Trophoblast cell (in vitro differentiated cells and primary cell): ENCODE data around the gene NOPCHAP1.

Source experiments
- DNase-seq, 2 donors: peaks; one replicate each; pipeline ENCODE4 v3.0.0-alpha.2; 2016
- H2AFZ ChIP-seq: 2 replicates; pipeline ENCODE4 v1.6.1; 2013; ENCODE audit warnings: low read length, moderate library complexity, mild to moderate bottlenecking; ENCODE audit not compliant: insufficient read depth, poor library complexity
- H2AK5ac ChIP-seq: 2 replicates; pipeline ENCODE4 v1.6.1; 2013; ENCODE audit warnings: mild to moderate bottlenecking, low read length
- H2BK120ac ChIP-seq: 2 replicates; pipeline ENCODE4 v1.6.1; 2013; ENCODE audit warnings: low read length, mild to moderate bottlenecking, moderate library complexity; ENCODE audit not compliant: insufficient read depth, poor library complexity
- H2BK12ac ChIP-seq: 2 replicates; pipeline ENCODE4 v1.6.1; 2013; ENCODE audit warnings: mild to moderate bottlenecking, low read length, moderate library complexity
- H2BK5ac ChIP-seq: 2 replicates; pipeline ENCODE4 v1.6.1; 2013; ENCODE audit warnings: low read length, low read depth, moderate library complexity, mild to moderate bottlenecking; ENCODE audit not compliant: poor library complexity
- H3K14ac ChIP-seq: 2 replicates; pipeline ENCODE4 v1.6.1; 2013; ENCODE audit warnings: mild to moderate bottlenecking, low read length
- H3K18ac ChIP-seq: 2 replicates; pipeline ENCODE4 v1.6.1; 2013; ENCODE audit warnings: mild to moderate bottlenecking, low read length
- H3K23ac ChIP-seq: 2 replicates; pipeline ENCODE4 v1.6.1; 2013; ENCODE audit warnings: low read length
- H3K27ac ChIP-seq: 2 replicates; pipeline ENCODE4 v1.5.1; 2013; ENCODE audit warnings: low read depth, mild to moderate bottlenecking, inconsistent platforms, low read length, moderate library complexity
- H3K27me3 ChIP-seq: 2 replicates; pipeline ENCODE4 v1.6.1; 2013; ENCODE audit warnings: inconsistent platforms, mild to moderate bottlenecking, low read length, moderate library complexity; ENCODE audit not compliant: insufficient read depth
- H3K36me3 ChIP-seq, 2 experiments: 1 replicate in 1 of 2; 2 replicates in 1 of 2; pipeline ENCODE4 v1.6.1; 2013; ENCODE audit warnings: low read length in 2 of 2, mild to moderate bottlenecking in 2 of 2, moderate library complexity in 1 of 2; ENCODE audit not compliant: insufficient read depth in 2 of 2, control insufficient read depth in 1 of 2
- H3K4ac ChIP-seq: 2 replicates; pipeline ENCODE4 v1.6.1; 2013; ENCODE audit warnings: low read depth, mild to moderate bottlenecking, low read length, moderate library complexity
- H3K4me1 ChIP-seq, 2 experiments: 1 replicate in 1 of 2; 2 replicates in 1 of 2; pipeline ENCODE4 v1.6.1; 2013; ENCODE audit warnings: low read length in 2 of 2, mild to moderate bottlenecking in 2 of 2, moderate library complexity in 1 of 2; ENCODE audit not compliant: insufficient read depth in 2 of 2, control insufficient read depth in 1 of 2
- H3K4me2 ChIP-seq: 2 replicates; pipeline ENCODE4 v1.6.1; 2013; ENCODE audit warnings: inconsistent platforms, mild to moderate bottlenecking, low read length, moderate library complexity
- H3K4me3 ChIP-seq: 2 replicates; pipeline ENCODE4 v1.5.1; 2013; ENCODE audit warnings: mild to moderate bottlenecking, low read depth, low read length, inconsistent platforms
- H3K79me1 ChIP-seq: one replicate; pipeline ENCODE4 v1.6.1; 2013; ENCODE audit warnings: low read length
- H3K79me2 ChIP-seq: 2 replicates; pipeline ENCODE4 v1.6.1; 2013; ENCODE audit warnings: low read length, mild to moderate bottlenecking; ENCODE audit not compliant: control insufficient read depth, insufficient read depth, poor library complexity
- H3K9ac ChIP-seq: 2 replicates; pipeline ENCODE4 v1.6.1; 2013; ENCODE audit warnings: mild to moderate bottlenecking, low read length
- H3K9me3 ChIP-seq: 2 replicates; pipeline ENCODE4 v1.6.1; 2013; ENCODE audit warnings: low read depth, mild to moderate bottlenecking, control low read depth, inconsistent platforms, low read length; ENCODE audit not compliant: insufficient read depth
- H4K12ac ChIP-seq: 2 replicates; pipeline ENCODE4 v1.6.1; 2013; ENCODE audit warnings: low read depth, mild to moderate bottlenecking, low read length, moderate library complexity
- H4K8ac ChIP-seq: 2 replicates; pipeline ENCODE4 v1.6.1; 2013; ENCODE audit warnings: low read depth, mild to moderate bottlenecking, low read length, moderate library complexity
- H4K91ac ChIP-seq: one replicate; pipeline ENCODE4 v1.6.1; 2013; ENCODE audit warnings: low read depth, mild to moderate bottlenecking, low read length, moderate library complexity
- WGBS: extraction: QIAGEN DNeasy Blood & Tissue Kit; methylation state at CpG from one replicate; pipeline ENCODE4 v1.1.7; 2013; ENCODE audit warnings: missing lambda C conversion rate; ENCODE audit not compliant: insufficient read length, insufficient coverage; ENCODE audit errors: extremely low coverage; 5-methylcytosine and 5-hydroxymethylcytosine counted together

NOPCHAP1 gene

DNA sequence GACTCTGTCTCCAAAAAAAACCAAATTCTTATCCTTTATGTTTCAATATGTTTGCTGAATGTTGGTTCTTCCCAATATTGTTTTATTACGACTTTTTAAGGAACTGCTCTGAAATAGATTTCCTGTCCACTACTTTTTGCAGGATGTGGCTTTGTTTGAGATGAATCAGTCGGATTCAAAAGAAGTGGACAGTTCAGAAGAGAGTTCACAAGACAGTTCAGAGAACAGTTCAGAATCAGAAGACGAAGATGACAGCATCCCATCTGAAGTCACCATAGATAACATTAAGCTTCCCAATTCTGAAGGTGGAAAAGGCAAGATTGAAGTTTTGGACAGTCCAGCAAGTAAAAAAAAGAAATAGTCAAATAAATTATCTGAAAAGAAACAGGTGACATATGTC lies 8.2 kb downstream of the NOPCHAP1 start:
- no peak for DNase-seq
- Histone ChIP-seq H2AK5ac (no peak overlapping the region), H4K8ac (no peak overlapping the region), H3K79me2 (no peaks in the 10 kb centered on the region), H3K27ac (no peak overlapping the region), H4K12ac (no peak overlapping the region), H3K36me3 (peaks cover 18 to 35% of the 10 kb centered on the region in 2 experiments), H2BK12ac (no peak overlapping the region), H2BK120ac (no peak overlapping the region), H3K4ac (no peak overlapping the region), H3K4me1 (no peaks in the 10 kb centered on the region), H2BK5ac (no peak overlapping the region), H3K4me3 (no peak overlapping the region), H3K9ac (no peak overlapping the region), H3K23ac (no peak overlapping the region), H3K4me2 (no peak overlapping the region), H3K27me3 (no peaks in the 10 kb centered on the region), H3K14ac (no peak overlapping the region), H3K9me3 (no peaks in the 10 kb centered on the region), H3K18ac (no peak overlapping the region), H4K91ac (no peak overlapping the region), H2AFZ (no peak overlapping the region), H3K79me1 (no peaks in the 10 kb centered on the region)
- no CpG with 5 or more reads among the region's 3 CpGs for WGBS

DNA sequence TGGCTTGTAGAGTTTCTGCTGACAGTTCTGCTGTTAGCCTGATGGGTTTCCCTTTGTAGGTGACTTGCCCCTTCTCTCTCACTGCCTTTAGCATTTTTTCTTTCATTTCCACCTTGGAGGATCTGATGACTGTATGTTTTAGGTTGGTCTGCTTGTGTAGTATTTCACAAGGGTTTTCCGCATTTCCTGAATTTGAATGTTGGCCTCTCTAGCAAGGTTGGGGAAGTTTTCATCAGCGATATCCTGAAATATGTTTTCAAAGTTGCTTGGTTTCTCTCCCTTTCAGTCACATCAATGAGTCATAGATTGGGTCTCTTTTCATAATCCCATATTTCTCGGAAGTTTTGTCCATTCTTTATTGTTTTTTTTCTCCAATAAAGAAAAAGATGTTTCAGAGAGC lies 11.4 kb downstream of the NOPCHAP1 start:
- Histone ChIP-seq H2BK120ac (no peak overlapping the region), H4K8ac (no peak overlapping the region), H3K4ac (no peak overlapping the region), H4K91ac (no peak overlapping the region), H4K12ac (no peak overlapping the region), H3K4me2 (no peak overlapping the region), H3K4me1 (no peaks in the 10 kb centered on the region), H3K27me3 (no peaks in the 10 kb centered on the region), H3K79me1 (no peaks in the 10 kb centered on the region), H3K23ac (no peak overlapping the region), H3K36me3 (peaks cover 20 to 33% of the 10 kb centered on the region in 2 experiments), H3K4me3 (no peak overlapping the region), H2BK5ac (no peak overlapping the region), H2BK12ac (no peak overlapping the region), H3K18ac (no peak overlapping the region), H3K79me2 (no peaks in the 10 kb centered on the region), H3K9me3 (no peaks in the 10 kb centered on the region), H2AFZ (no peak overlapping the region), H3K9ac (no peak overlapping the region), H2AK5ac (no peak overlapping the region), H3K14ac (no peak overlapping the region), H3K27ac (no peak overlapping the region)
- DNase-seq: peak in 1 of 2 donors; percentile 6
- no CpG with 5 or more reads among the region's 3 CpGs for WGBS

- no peaks in the 10 kb centered on the region for H3K79me2 ChIP-seq
- no CpG with 5 or more reads among the region's 15 CpGs for WGBS
These were observed 12.6 kb downstream of the NOPCHAP1 start for GRCh38 chr12:104998423-104999346.

DNA sequence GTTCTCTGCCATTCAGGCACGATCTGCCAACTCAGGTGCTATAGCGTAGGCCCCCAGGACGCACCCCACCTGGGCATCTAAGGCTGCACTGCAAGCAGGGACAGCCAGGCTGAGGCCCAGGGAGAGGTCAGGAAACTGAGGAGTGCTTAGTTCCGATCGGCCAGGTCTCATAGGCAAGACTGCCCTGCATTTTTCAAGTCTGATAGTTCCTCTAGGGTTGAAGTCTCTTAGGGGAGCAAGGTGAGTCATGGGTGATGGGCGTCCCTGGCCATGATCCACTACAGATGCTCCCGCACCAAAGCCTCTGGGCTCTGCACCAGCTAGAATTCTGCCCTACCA lies 13.2 kb downstream of the NOPCHAP1 start:
- WGBS: no CpG with 5 or more reads among the region's 7 CpGs

More at GRCh38 chr12:104998423-104999346, 12.6 kb downstream of the NOPCHAP1 start:
- Histone ChIP-seq H3K4me3 (no peak overlapping the region), H3K18ac (no peak overlapping the region), H4K8ac (no peak overlapping the region), H2BK5ac (no peak overlapping the region), H2BK120ac (no peak overlapping the region), H3K27me3 (no peaks in the 10 kb centered on the region), H3K9me3 (no peaks in the 10 kb centered on the region), H4K91ac (no peak overlapping the region), H3K27ac (no peak overlapping the region), H2AK5ac (no peak overlapping the region), H3K79me1 (no peaks in the 10 kb centered on the region), H2BK12ac (no peak overlapping the region), H4K12ac (no peak overlapping the region), H3K36me3 (peaks cover 15 to 29% of the 10 kb centered on the region in 2 experiments), H3K14ac (no peak overlapping the region), H3K9ac (no peak overlapping the region), H3K4ac (no peak overlapping the region), H3K23ac (no peak overlapping the region), H3K4me2 (no peak overlapping the region), H2AFZ (no peak overlapping the region), H3K4me1 (no peaks in the 10 kb centered on the region)
- no peak for DNase-seq

More for the DNA sequence above, 13.2 kb downstream of the NOPCHAP1 start:
- Histone ChIP-seq H3K9me3 (no peaks in the 10 kb centered on the region), H2AFZ (no peak overlapping the region), H3K27ac (no peak overlapping the region), H3K9ac (no peak overlapping the region), H3K36me3 (peaks cover 15 to 29% of the 10 kb centered on the region in 2 experiments), H2BK120ac (no peak overlapping the region), H4K8ac (no peak overlapping the region), H4K91ac (no peak overlapping the region), H3K23ac (no peak overlapping the region), H3K4me1 (no peaks in the 10 kb centered on the region), H3K4me2 (no peak overlapping the region), H2BK12ac (no peak overlapping the region), H3K79me1 (no peaks in the 10 kb centered on the region), H4K12ac (no peak overlapping the region), H2AK5ac (no peak overlapping the region), H3K18ac (no peak overlapping the region), H3K4me3 (no peak overlapping the region), H3K4ac (no peak overlapping the region), H2BK5ac (no peak overlapping the region), H3K14ac (no peak overlapping the region), H3K27me3 (no peaks in the 10 kb centered on the region), H3K79me2 (no peaks in the 10 kb centered on the region)
- DNase-seq: no peak
